CD4-positive, alpha-beta T cell (primary cell): ENCODE data around the gene MSGN1. TPM values are rescaled to one million over a fixed set of nuclear protein-coding genes. Genes with fewer than 3 reads are reported as not detected.

Source experiments
- ATAC-seq: fragments of 200-7000 bp; cut with Tn5 transposase; one replicate; pipeline ENCODE4 v1.10.0; 2022; ENCODE audit warnings: mild to moderate bottlenecking; ENCODE audit not compliant: poor library complexity
- CTCF ChIA-PET: fragments of 350-600 bp; sonication (Branson Sonifier 250); formaldehyde crosslinking; loops from one replicate; lab custom pipeline; 2021; ENCODE audit warnings: antibody characterized with exemption, inconsistent platforms; lab: Charles Lee
- POLR2A ChIA-PET: fragments of 350-600 bp; sonication (Branson Sonifier 250); formaldehyde crosslinking; loops from one replicate; lab custom pipeline; 2021; ENCODE audit warnings: antibody characterized with exemption, inconsistent platforms; lab: Charles Lee
- DNase-seq, 14 experiments: peaks; one replicate each; pipeline ENCODE4 v3.0.0-alpha.2; 2013 to 2020; ENCODE audit warnings: mixed read lengths in 2 of 14
- H3K27ac ChIP-seq, 2 donors: one replicate each; pipeline versions ENCODE4 v1.5.1 to v1.7.0; 2013; ENCODE audit warnings: low read length in 2 of 2, low read depth in 1 of 2, mild to moderate bottlenecking in 1 of 2
- H3K27me3 ChIP-seq, 2 experiments: 1 replicate in 1 of 2; 2 replicates in 1 of 2; pipeline versions ENCODE4 v1.6.1 to v1.7.0; 2013; ENCODE audit warnings: low read length in 2 of 2, control low read depth in 1 of 2, mild to moderate bottlenecking in 1 of 2, moderate library complexity in 1 of 2; ENCODE audit not compliant: insufficient read depth in 2 of 2, control insufficient read depth in 1 of 2
- H3K36me3 ChIP-seq: one replicate; pipeline ENCODE4 v1.6.1; 2013; ENCODE audit warnings: low read length, control low read depth; ENCODE audit not compliant: insufficient read depth
- H3K4me1 ChIP-seq: one replicate; pipeline ENCODE4 v1.6.1; 2013; ENCODE audit warnings: low read length, control low read depth; ENCODE audit not compliant: insufficient read depth
- H3K4me3 ChIP-seq: one replicate; pipeline ENCODE4 v1.5.1; 2013; ENCODE audit warnings: mild to moderate bottlenecking, low read length, moderate library complexity
- H3K9me3 ChIP-seq, 2 experiments: 1 replicate in 1 of 2; 2 replicates in 1 of 2; pipeline versions ENCODE4 v1.6.1 to v1.7.0; 2013; ENCODE audit warnings: low read length in 2 of 2, mild to moderate bottlenecking in 2 of 2, control low read depth in 1 of 2, moderate library complexity in 1 of 2; ENCODE audit not compliant: control insufficient read depth in 1 of 2, insufficient read depth in 1 of 2
- H3K27ac Mint-ChIP-seq: one replicate; pipeline ENCODE4 v1.8.0; 2020; ENCODE audit warnings: mixed read lengths
- H3K27me3 Mint-ChIP-seq: one replicate; pipeline ENCODE4 v1.8.0; 2021; ENCODE audit warnings: mixed read lengths
- H3K36me3 Mint-ChIP-seq: one replicate; pipeline ENCODE4 v1.8.0; 2021; ENCODE audit warnings: low read depth, mixed read lengths
- H3K4me1 Mint-ChIP-seq: one replicate; pipeline ENCODE4 v1.8.0; 2021; ENCODE audit warnings: low read depth, mixed read lengths
- H3K4me3 Mint-ChIP-seq: one replicate; pipeline ENCODE4 v1.8.0; 2020; ENCODE audit warnings: mild to moderate bottlenecking, mixed read lengths
- H3K9me3 Mint-ChIP-seq: one replicate; pipeline ENCODE4 v1.8.0; 2020; ENCODE audit warnings: mixed read lengths
- intact Hi-C, 2 experiments: fragments of 100-400 bp; cut with DNase I in 1 of 2; cut with micrococcal nuclease in 1 of 2; formaldehyde crosslinking; loops; one replicate each; pipeline versions ENCODE4 v1.15.1 to v1.9.0; 2023 to 2025; cut with DNase I, micrococcal nuclease
- total RNA-seq, 174 experiments: library from RNA in 2 of 174; stranded (reverse) in 2 of 174; gene quantifications; one replicate each; pipeline ENCODE4 v1.2.3 and lab custom pipeline; 2021 to 2026
- TF ChIP-seq, protein P1 (sequence below): fragments of 200-600 bp; IDR thresholded peaks from one replicate; pipeline ENCODE4 v1.8.0; 2022; ENCODE audit warnings: antibody characterized with exemption, mild to moderate bottlenecking

The MSGN1 gene
- total RNA-seq, 2 experiments from 2014 or later, result not detected

DNA sequence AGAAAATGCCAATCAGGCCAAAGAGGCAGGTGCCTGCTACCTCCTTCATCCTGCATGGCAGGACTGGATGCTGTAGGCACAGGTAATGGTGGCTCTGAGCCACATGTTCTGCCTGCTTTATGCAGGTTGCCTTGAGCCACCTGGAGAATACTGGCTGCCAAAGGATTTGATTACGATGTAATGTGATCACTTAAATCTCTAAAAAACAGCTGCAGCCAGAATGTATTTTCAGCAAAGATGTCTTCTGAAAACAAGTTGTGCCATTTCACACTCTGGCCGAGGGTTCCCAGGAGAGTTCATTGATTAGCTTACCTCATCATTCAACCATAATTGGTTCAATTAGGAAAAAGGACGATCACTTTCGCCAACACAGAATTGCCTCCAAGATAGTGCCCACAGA, 17.9 kb upstream of the MSGN1 start:
- peaks cover 0 to 8% of the 10 kb centered on the region in 2 experiments for H3K27me3 ChIP-seq
- CTCF ChIA-PET, result no interaction called here
- H3K9me3 ChIP-seq, result no peaks in the 10 kb centered on the region
- TF ChIP-seq, protein P1, sequence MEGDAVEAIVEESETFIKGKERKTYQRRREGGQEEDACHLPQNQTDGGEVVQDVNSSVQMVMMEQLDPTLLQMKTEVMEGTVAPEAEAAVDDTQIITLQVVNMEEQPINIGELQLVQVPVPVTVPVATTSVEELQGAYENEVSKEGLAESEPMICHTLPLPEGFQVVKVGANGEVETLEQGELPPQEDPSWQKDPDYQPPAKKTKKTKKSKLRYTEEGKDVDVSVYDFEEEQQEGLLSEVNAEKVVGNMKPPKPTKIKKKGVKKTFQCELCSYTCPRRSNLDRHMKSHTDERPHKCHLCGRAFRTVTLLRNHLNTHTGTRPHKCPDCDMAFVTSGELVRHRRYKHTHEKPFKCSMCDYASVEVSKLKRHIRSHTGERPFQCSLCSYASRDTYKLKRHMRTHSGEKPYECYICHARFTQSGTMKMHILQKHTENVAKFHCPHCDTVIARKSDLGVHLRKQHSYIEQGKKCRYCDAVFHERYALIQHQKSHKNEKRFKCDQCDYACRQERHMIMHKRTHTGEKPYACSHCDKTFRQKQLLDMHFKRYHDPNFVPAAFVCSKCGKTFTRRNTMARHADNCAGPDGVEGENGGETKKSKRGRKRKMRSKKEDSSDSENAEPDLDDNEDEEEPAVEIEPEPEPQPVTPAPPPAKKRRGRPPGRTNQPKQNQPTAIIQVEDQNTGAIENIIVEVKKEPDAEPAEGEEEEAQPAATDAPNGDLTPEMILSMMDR, result no peak
- intact Hi-C loops, result no loop called here
- no peak overlapping the region for H3K4me3 ChIP-seq
- H3K4me1 ChIP-seq, result no peaks in the 10 kb centered on the region
- H3K27ac Mint-ChIP-seq, result no peak overlapping the region
- no peaks in the 10 kb centered on the region for H3K36me3 ChIP-seq
- H3K36me3 Mint-ChIP-seq, result no peaks in the 10 kb centered on the region
- peaks cover 31% of the 10 kb centered on the region for H3K27me3 Mint-ChIP-seq
- no peak overlapping the region for H3K27ac ChIP-seq
- H3K4me1 Mint-ChIP-seq, result no peaks in the 10 kb centered on the region
- DNase-seq (no peak), ATAC-seq (no peak)
- H3K4me3 Mint-ChIP-seq, result no peak overlapping the region
- H3K9me3 Mint-ChIP-seq, result no peaks in the 10 kb centered on the region
- POLR2A ChIA-PET, result no interaction called here

DNA sequence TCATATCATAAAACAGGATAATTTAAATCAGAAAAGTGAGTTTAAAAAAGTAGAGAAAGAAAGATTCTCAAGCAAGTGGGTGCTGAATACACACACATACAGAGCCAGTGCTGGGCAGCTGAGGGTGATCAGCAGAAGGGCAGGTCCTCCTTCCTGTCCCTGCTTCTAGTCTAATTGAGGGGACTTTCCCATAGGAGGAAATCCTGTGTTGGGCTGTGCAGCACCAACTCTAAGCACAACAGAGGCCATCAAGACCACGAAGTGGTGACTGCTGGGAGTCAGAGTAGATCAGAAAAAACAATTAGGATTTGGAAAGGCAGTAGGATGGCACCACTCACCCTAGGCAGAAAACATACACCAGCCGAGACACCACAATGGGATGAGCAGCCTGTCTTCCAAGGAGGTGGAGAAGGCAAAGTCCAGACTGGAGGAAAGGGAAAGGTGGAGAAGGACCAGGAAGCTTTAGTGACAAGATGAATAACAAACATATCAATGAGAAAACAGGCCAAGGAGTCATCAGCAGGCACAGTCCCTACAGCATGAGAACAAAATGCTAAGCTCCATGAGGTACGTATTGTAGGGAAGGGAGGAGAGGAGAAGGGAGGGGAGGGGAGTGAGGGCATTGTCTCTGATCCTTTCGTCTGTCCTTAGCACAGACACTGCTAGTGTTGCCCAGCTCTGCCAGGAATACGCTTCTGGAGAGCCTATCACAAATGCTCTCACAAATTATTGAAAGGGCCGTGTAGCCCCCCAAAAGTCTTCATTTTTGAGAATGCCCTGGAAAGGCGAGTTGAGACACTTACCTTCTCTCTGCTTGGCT, 16.7 kb upstream of the MSGN1 start:
- H3K4me3 Mint-ChIP-seq, result no peak overlapping the region
- no peaks in the 10 kb centered on the region for H3K4me1 Mint-ChIP-seq
- no peaks in the 10 kb centered on the region for H3K36me3 Mint-ChIP-seq
- no peak overlapping the region for H3K4me3 ChIP-seq
- no peaks in the 10 kb centered on the region for H3K9me3 ChIP-seq
- no peaks in the 10 kb centered on the region for H3K9me3 Mint-ChIP-seq
- no peaks in the 10 kb centered on the region for H3K36me3 ChIP-seq
- ChIA-PET CTCF (no interaction called here), POLR2A (no interaction called here)
- DNase-seq (no peak), ATAC-seq (no peak)
- H3K27me3 ChIP-seq, result peaks cover 2 to 12% of the 10 kb centered on the region in 2 experiments
- intact Hi-C loops, result no loop called here
- no peak overlapping the region for H3K27ac Mint-ChIP-seq
- TF ChIP-seq, protein P1, result no peak
- no peak overlapping the region for H3K27ac ChIP-seq
- peaks cover 25% of the 10 kb centered on the region for H3K27me3 Mint-ChIP-seq
- no peaks in the 10 kb centered on the region for H3K4me1 ChIP-seq

DNA sequence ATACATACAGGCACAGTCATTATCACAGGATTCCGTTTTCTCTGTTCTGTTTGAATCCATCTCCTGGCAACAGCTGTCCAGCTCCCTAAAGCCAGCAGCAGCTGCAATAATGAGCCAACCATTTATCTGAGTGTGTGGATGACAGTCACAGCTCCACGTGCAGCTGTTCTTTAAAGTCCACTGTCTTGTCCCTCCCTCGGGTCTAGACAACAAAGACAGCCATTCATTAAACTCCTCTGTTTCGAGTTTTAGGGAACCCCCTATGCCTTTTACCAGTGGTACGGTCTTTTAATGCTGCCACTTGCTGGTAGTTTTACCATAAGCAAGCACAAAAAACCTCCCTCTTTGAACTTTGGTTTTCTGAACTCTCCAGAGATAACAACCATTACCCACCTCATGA, 16.0 kb upstream of the MSGN1 start:
- Histone ChIP-seq H3K9me3 (no peaks in the 10 kb centered on the region), H3K27me3 (peaks cover 3 to 12% of the 10 kb centered on the region in 2 experiments), H3K27ac (no peak overlapping the region), H3K4me1 (no peaks in the 10 kb centered on the region), H3K4me3 (no peak overlapping the region), H3K36me3 (no peaks in the 10 kb centered on the region)
- no peak overlapping the region for H3K4me3 Mint-ChIP-seq
- TF ChIP-seq, protein P1, result no peak
- H3K27ac Mint-ChIP-seq, result no peak overlapping the region
- no peaks in the 10 kb centered on the region for H3K36me3 Mint-ChIP-seq
- ChIA-PET POLR2A (no interaction called here), CTCF (no interaction called here)
- intact Hi-C loops, result no loop called here
- ATAC-seq (no peak), DNase-seq (no peak)
- no peaks in the 10 kb centered on the region for H3K9me3 Mint-ChIP-seq
- H3K4me1 Mint-ChIP-seq, result no peaks in the 10 kb centered on the region
- peaks cover 27% of the 10 kb centered on the region for H3K27me3 Mint-ChIP-seq
